Measurements from ENCODE around the gene MRPS17. TPM values are rescaled to one million over a fixed set of nuclear protein-coding genes. Genes with fewer than 3 reads are reported as not detected.
A peak's percentile ranks its signal among the peaks of the same experiment; 100 is the strongest.

The MRPS17 gene
- total RNA-seq, 1 experiment from 2014 or later: 32.6 TPM

- DNase-seq: no peak
- Mint-ChIP-seq H3K27ac (ENCODE audit: unreplicated experiment) (no peak overlapping the region), H3K4me3 (ENCODE audit: low read depth, unreplicated experiment) (peak overlapping the region; percentile 100), H3K9me3 (ENCODE audit: low read depth, unreplicated experiment) (no peaks in the 10 kb centered on the region), H3K36me3 (ENCODE audit: insufficient read depth, unreplicated experiment) (peaks cover 63% of the 10 kb centered on the region), H3K27me3 (ENCODE audit: unreplicated experiment) (no peaks in the 10 kb centered on the region), H3K4me1 (ENCODE audit: low read depth, unreplicated experiment) (peaks cover 9% of the 10 kb centered on the region)
- TF ChIP-seq CTCF (IDR thresholded peaks at IDR 0.05; ENCODE audit: unreplicated experiment): no peak
- no TSS peak for BruUV-seq (replicated peaks)
- intact Hi-C loops (cut with micrococcal nuclease; ENCODE audit: unreplicated experiment): no loop called here
- CTCF ChIA-PET: no interaction called here
These were observed 2.2 kb downstream of the MRPS17 start for GRCh38 chr7:55953707-55954475.

GRCh38 chr7:55957190-55957589, 5.5 kb downstream of the MRPS17 start:
- Mint-ChIP-seq H3K36me3 (ENCODE audit: insufficient read depth, unreplicated experiment) (peaks cover 40% of the 10 kb centered on the region), H3K27me3 (ENCODE audit: unreplicated experiment) (no peaks in the 10 kb centered on the region), H3K4me1 (ENCODE audit: low read depth, unreplicated experiment) (peaks cover 3% of the 10 kb centered on the region), H3K9me3 (ENCODE audit: low read depth, unreplicated experiment) (no peaks in the 10 kb centered on the region), H3K27ac (ENCODE audit: unreplicated experiment) (no peak overlapping the region), H3K4me3 (ENCODE audit: low read depth, unreplicated experiment) (no peak overlapping the region)
- TF ChIP-seq CTCF (IDR thresholded peaks at IDR 0.05; ENCODE audit: unreplicated experiment): no peak
- no TSS peak for BruUV-seq (replicated peaks)
- CTCF ChIA-PET: no interaction called here
- intact Hi-C loops (cut with micrococcal nuclease; ENCODE audit: unreplicated experiment): no loop called here
- DNase-seq: no peak

- no peak for TF ChIP-seq CTCF (IDR thresholded peaks at IDR 0.05; ENCODE audit: unreplicated experiment)
- intact Hi-C loops (cut with micrococcal nuclease; ENCODE audit: unreplicated experiment): no loop called here
- no TSS peak for BruUV-seq (replicated peaks)
- Mint-ChIP-seq H3K27me3 (ENCODE audit: unreplicated experiment) (no peaks in the 10 kb centered on the region), H3K4me1 (ENCODE audit: low read depth, unreplicated experiment) (no peaks in the 10 kb centered on the region), H3K36me3 (ENCODE audit: insufficient read depth, unreplicated experiment) (peaks cover 15% of the 10 kb centered on the region), H3K27ac (ENCODE audit: unreplicated experiment) (no peak overlapping the region), H3K4me3 (ENCODE audit: low read depth, unreplicated experiment) (no peak overlapping the region), H3K9me3 (ENCODE audit: low read depth, unreplicated experiment) (no peaks in the 10 kb centered on the region)
- no peak for DNase-seq
- CTCF ChIA-PET: interaction anchor here (0.9 kb wide), 1 partner anchor 72 kb away, joined by 3 read pairs; no protein-coding TSS in a partner anchor
These were observed 10.3 kb downstream of the MRPS17 start for GRCh38 chr7:55962014-55962413.

GRCh38 chr7:55963584-55964168, 12.0 kb downstream of the MRPS17 start:
- no peak for DNase-seq
- no peak for TF ChIP-seq CTCF (IDR thresholded peaks at IDR 0.05; ENCODE audit: unreplicated experiment)
- no TSS peak for BruUV-seq (replicated peaks)
- no peaks in the 10 kb centered on the region for H3K9me3 Mint-ChIP-seq (ENCODE audit: low read depth, unreplicated experiment)
- intact Hi-C loops (cut with micrococcal nuclease; ENCODE audit: unreplicated experiment): loop anchor here (1.0 kb wide), 1 partner anchor 322 kb away; no protein-coding TSS in a partner anchor
- H3K4me3 Mint-ChIP-seq (ENCODE audit: low read depth, unreplicated experiment): peak overlapping the region; percentile 59
- H3K36me3 Mint-ChIP-seq (ENCODE audit: insufficient read depth, unreplicated experiment): peaks cover 5% of the 10 kb centered on the region
- H3K27ac Mint-ChIP-seq (ENCODE audit: unreplicated experiment): no peak overlapping the region
- no peaks in the 10 kb centered on the region for H3K4me1 Mint-ChIP-seq (ENCODE audit: low read depth, unreplicated experiment)
- H3K27me3 Mint-ChIP-seq (ENCODE audit: unreplicated experiment): no peaks in the 10 kb centered on the region
- CTCF ChIA-PET: interaction anchor here (0.6 to 0.8 kb wide), 3 partner anchors 70 to 322 kb away, joined by 3 to 6 read pairs (median 3); no protein-coding TSS in a partner anchor

Data from Calu3 (cell line).